Testis (tissue), 3 donors: ENCODE data around the gene BCOR. TPM values are rescaled to one million over a fixed set of nuclear protein-coding genes. Genes with fewer than 3 reads are reported as not detected.

Experiments
- DNase-seq: peaks from one replicate; pipeline ENCODE4 v3.0.0-alpha.2; 2019
- H3K27ac ChIP-seq, 2 donors: fragments of 200-600 bp; sonication (generic); one replicate each; pipeline ENCODE4 v1.5.1; 2019
- H3K27me3 ChIP-seq: fragments of 200-600 bp; sonication (generic); one replicate; pipeline ENCODE4 v1.5.1; 2019
- H3K36me3 ChIP-seq: fragments of 200-600 bp; sonication (generic); one replicate; pipeline ENCODE4 v1.5.1; 2017; ENCODE audit warnings: low read depth; ENCODE audit errors: missing control alignments
- H3K4me1 ChIP-seq: fragments of 200-600 bp; sonication (generic); one replicate; pipeline ENCODE4 v1.5.1; 2019
- H3K4me3 ChIP-seq, 2 donors: fragments of 200-600 bp; sonication (generic); one replicate each; pipeline ENCODE4 v1.5.1; 2017 to 2019
- H3K9me3 ChIP-seq: fragments of 200-600 bp; sonication (generic); one replicate; pipeline ENCODE4 v1.5.1; 2017
- CTCF ChIP-seq, 3 experiments: fragments of 450-650 bp in 2 of 3; fragments of 200-600 bp in 1 of 3; sonication (generic) in 1 of 3; IDR thresholded peaks; one replicate each; pipeline ENCODE4 v1.5.1; 2016 to 2019; ENCODE audit warnings: antibody characterized with exemption in 3 of 3, mild to moderate bottlenecking in 2 of 3, moderate library complexity in 1 of 3
- POLR2A ChIP-seq: fragments of 450-650 bp; IDR thresholded peaks from one replicate; pipeline ENCODE4 v1.6.1; 2017; ENCODE audit warnings: antibody characterized with exemption, mild to moderate bottlenecking, moderate library complexity
- WGBS, 2 donors: methylation state at CpG; one replicate each; pipeline ENCODE4 v1.1.5; 2018; 5-methylcytosine and 5-hydroxymethylcytosine counted together
- intact Hi-C: fragments of 100-400 bp; cut with DNase I; formaldehyde crosslinking; loops from one replicate; pipeline ENCODE4 v1.15.1; 2023; ENCODE audit warnings: low total_unique reads
- polyA plus RNA-seq: library from polyadenylated mRNA; stranded (reverse); fragments of 350-450 nt; fragmentation: Illumina TruSeq; extraction: RNeasy Lipid Tissue Mini Kit (QIAGEN cat#74804); gene quantifications from one replicate; pipeline ENCODE4 v1.2.3, GENCODE V29; 2014; ENCODE audit warnings: low read depth, low replicate concordance; ENCODE audit not compliant: insufficient read depth
- total RNA-seq, 2 donors: library from RNA; depleted of rRNA; stranded (reverse); fragments of >200 nt; gene quantifications; one replicate each; pipeline ENCODE4 v1.2.3, GENCODE V29; 2016

Gene BCOR
- total and polyA plus RNA-seq, 3 donors from 2014 or later = 26.4 to 69.6 (median 46.8) TPM

GRCh38 chrX:40056420-40056819, 41.3 kb downstream of the BCOR start:
- no peak for TF ChIP-seq CTCF (IDR thresholded peaks at IDR 0.05)
- TF ChIP-seq POLR2A = no peak
- intact Hi-C loops = no loop called here
- no peak overlapping the region for H3K4me3 ChIP-seq
- no peak overlapping the region for H3K27ac ChIP-seq
- no peaks in the 10 kb centered on the region for H3K36me3 ChIP-seq
- WGBS, 2 donors = 47 to 50% methylated on average over 1 to 3 of the region's 4 CpGs
- H3K4me1 ChIP-seq = no peaks in the 10 kb centered on the region
- no peak for DNase-seq
- no peaks in the 10 kb centered on the region for H3K9me3 ChIP-seq
- no peaks in the 10 kb centered on the region for H3K27me3 ChIP-seq

- WGBS, 2 donors = 89 to 100% methylated on average over 5 to 6 of the region's 6 CpGs
Measured at GRCh38 chrX:40055495-40055894, 42.3 kb downstream of the BCOR start.

GRCh38 chrX:40054793-40055192, 43.0 kb downstream of the BCOR start:
- DNase-seq = no peak
- Histone ChIP-seq H3K27ac (no peak overlapping the region), H3K36me3 (no peaks in the 10 kb centered on the region), H3K27me3 (no peaks in the 10 kb centered on the region), H3K9me3 (no peaks in the 10 kb centered on the region), H3K4me1 (no peaks in the 10 kb centered on the region), H3K4me3 (no peak overlapping the region)
- TF ChIP-seq CTCF (IDR thresholded peaks at IDR 0.05) = no peak
- no peak for TF ChIP-seq POLR2A
- WGBS, 2 donors = 88 to 100% methylated on average over 1 of the region's 1 CpG
- intact Hi-C loops = no loop called here

More at GRCh38 chrX:40055495-40055894, 42.3 kb downstream of the BCOR start:
- H3K27ac ChIP-seq = no peak overlapping the region
- TF ChIP-seq POLR2A (no peak), CTCF (IDR thresholded peaks at IDR 0.05) (no peak)
- H3K27me3 ChIP-seq = no peaks in the 10 kb centered on the region
- intact Hi-C loops = no loop called here
- no peaks in the 10 kb centered on the region for H3K36me3 ChIP-seq
- no peaks in the 10 kb centered on the region for H3K4me1 ChIP-seq
- no peak overlapping the region for H3K4me3 ChIP-seq
- no peak for DNase-seq
- H3K9me3 ChIP-seq = no peaks in the 10 kb centered on the region

- intact Hi-C loops = no loop called here
- Histone ChIP-seq H3K4me1 (no peaks in the 10 kb centered on the region), H3K36me3 (no peaks in the 10 kb centered on the region), H3K27ac (no peak overlapping the region), H3K9me3 (no peaks in the 10 kb centered on the region), H3K4me3 (no peak overlapping the region), H3K27me3 (no peaks in the 10 kb centered on the region)
- TF ChIP-seq POLR2A = no peak
- TF ChIP-seq CTCF (IDR thresholded peaks at IDR 0.05) = no peak
- DNase-seq = no peak
- 93 to 100% methylated on average over 1 of the region's 1 CpG for WGBS, 2 donors
Measured at GRCh38 chrX:40050532-40050931, 47.2 kb downstream of the BCOR start.

- 95 to 97% methylated on average over 5 to 6 of the region's 7 CpGs for WGBS, 2 donors
- Histone ChIP-seq H3K4me3 (no peak overlapping the region), H3K27ac (no peak overlapping the region), H3K4me1 (no peaks in the 10 kb centered on the region), H3K9me3 (no peaks in the 10 kb centered on the region), H3K27me3 (no peaks in the 10 kb centered on the region), H3K36me3 (no peaks in the 10 kb centered on the region)
- DNase-seq = no peak
- TF ChIP-seq CTCF (IDR thresholded peaks at IDR 0.05) (no peak), POLR2A (no peak)
- intact Hi-C loops = no loop called here
Measured at GRCh38 chrX:40049084-40049641, 48.6 kb downstream of the BCOR start.
